CD4-positive, alpha-beta T cell treated with Interleukin-4 for 1 hour (primary cell): ENCODE results near the gene TRIP11.

Experiments
- DNase-seq, 2 donors: peaks; one replicate each; pipeline ENCODE4 v3.0.0-alpha.2; 2020 to 2022

TRIP11 gene

GRCh38 chr14:91953170-91953985, 86.5 kb downstream of the TRIP11 start:
- no peak for DNase-seq

- peak; percentile 13 to 17 for DNase-seq
These were observed 92.2 kb downstream of the TRIP11 start, which contains the start of gene FBLN5 for GRCh38 chr14:91947475-91948184. FBLN5 (minus strand) TSS chr14:91947694; CDS start chr14:91947229, 465 bp downstream.

GRCh38 chr14:91946622-91947474, 93.0 kb downstream of the TRIP11 start:
- no peak for DNase-seq

- DNase-seq: no peak
These were observed 93.9 kb downstream of the TRIP11 start for GRCh38 chr14:91945751-91946621.

GRCh38 chr14:91942946-91943345, 96.9 kb downstream of the TRIP11 start:
- DNase-seq: no peak

GRCh38 chr14:91942128-91942527, 97.7 kb downstream of the TRIP11 start:
- no peak for DNase-seq

GRCh38 chr14:91940209-91940608, 99.7 kb downstream of the TRIP11 start:
- DNase-seq: no peak

GRCh38 chr14:91935586-91935985, 104.3 kb downstream of the TRIP11 start:
- DNase-seq: no peak

- DNase-seq: no peak
These were observed 105.1 kb downstream of the TRIP11 start for GRCh38 chr14:91934554-91935285.

- DNase-seq: no peak
These were observed 108.3 kb downstream of the TRIP11 start for GRCh38 chr14:91931478-91932088.

GRCh38 chr14:91929700-91930099, 110.2 kb downstream of the TRIP11 start:
- DNase-seq: no peak

GRCh38 chr14:91927800-91928199, 112.1 kb downstream of the TRIP11 start:
- no peak for DNase-seq

GRCh38 chr14:91927191-91927590, 112.7 kb downstream of the TRIP11 start:
- DNase-seq: no peak

GRCh38 chr14:91926131-91926890, 113.5 kb downstream of the TRIP11 start:
- DNase-seq: no peak

- DNase-seq: no peak
These were observed 114.1 kb downstream of the TRIP11 start for GRCh38 chr14:91925727-91926121.

- no peak for DNase-seq
These were observed 114.7 kb downstream of the TRIP11 start for GRCh38 chr14:91925001-91925726.

GRCh38 chr14:91920526-91920925, 119.3 kb downstream of the TRIP11 start:
- no peak for DNase-seq

- no peak for DNase-seq
These were observed 120.0 kb downstream of the TRIP11 start for GRCh38 chr14:91919814-91920213.

GRCh38 chr14:91918186-91918883, 121.5 kb downstream of the TRIP11 start:
- DNase-seq: no peak
